Karpas-422 (cell line): ENCODE measurements around the gene CTTNBP2. TPM values are rescaled to one million over a fixed set of nuclear protein-coding genes. Genes with fewer than 3 reads are reported as not detected.

Experiments used
- DNase-seq: peaks from one replicate; pipeline ENCODE4 v3.0.0-alpha.2; 2015
- H2AFZ ChIP-seq: fragments of 200-600 bp; sonication (generic); 2 replicates; pipeline ENCODE4 v1.6.1; 2014; ENCODE audit warnings: antibody characterized with exemption, low read length, mixed read lengths
- H3K27ac ChIP-seq: fragments of 200-600 bp; sonication (generic); 2 replicates; pipeline ENCODE4 v1.5.1; 2014; ENCODE audit warnings: mild to moderate bottlenecking, low read length, moderate library complexity
- H3K27me3 ChIP-seq: fragments of 200-600 bp; sonication (generic); 2 replicates; pipeline ENCODE4 v1.6.1; 2014; ENCODE audit warnings: low read length, mixed read lengths
- H3K36me3 ChIP-seq: fragments of 200-600 bp; sonication (generic); 2 replicates; pipeline ENCODE4 v1.6.1; 2014; ENCODE audit warnings: low read length, mixed read lengths; ENCODE audit not compliant: insufficient read depth
- H3K4me1 ChIP-seq: fragments of 200-600 bp; sonication (generic); 2 replicates; pipeline ENCODE4 v1.6.1; 2014; ENCODE audit warnings: mild to moderate bottlenecking, low read length, mixed read lengths
- H3K4me2 ChIP-seq: fragments of 200-600 bp; sonication (generic); 2 replicates; pipeline ENCODE4 v1.6.1; 2014; ENCODE audit warnings: low read length, low read depth, mild to moderate bottlenecking; ENCODE audit not compliant: poor library complexity, severe bottlenecking
- H3K4me3 ChIP-seq: fragments of 200-600 bp; sonication (generic); 2 replicates; pipeline ENCODE4 v1.5.1; 2014; ENCODE audit warnings: mild to moderate bottlenecking, antibody characterized with exemption, low read length, mixed read lengths
- H3K79me2 ChIP-seq: fragments of 200-600 bp; sonication (generic); 2 replicates; pipeline ENCODE4 v1.6.1; 2014; ENCODE audit warnings: mild to moderate bottlenecking, low read length, mixed read lengths
- H3K9ac ChIP-seq: fragments of 200-600 bp; sonication (generic); 2 replicates; pipeline ENCODE4 v1.6.0; 2014; ENCODE audit warnings: low read length
- H3K9me2 ChIP-seq: fragments of 200-600 bp; sonication (generic), shearing (Covaris generic); replicated peaks from 2 replicates; pipeline ENCODE4 v1.6.0; 2014; ENCODE audit warnings: mild to moderate bottlenecking, low read length, moderate library complexity; ENCODE audit not compliant: insufficient read depth
- H3K9me3 ChIP-seq: fragments of 300-700, 200-600 bp; sonication (generic); 2 replicates; pipeline ENCODE4 v1.6.1; 2014; ENCODE audit warnings: low read length, mixed read lengths
- H4K20me1 ChIP-seq: fragments of 200-600 bp; sonication (generic); 2 replicates; pipeline ENCODE4 v1.6.1; 2014; ENCODE audit warnings: mild to moderate bottlenecking, antibody characterized with exemption, low read length, low read depth; ENCODE audit not compliant: insufficient read depth
- total RNA-seq: library from RNA; depleted of rRNA; stranded (reverse); fragments of >200 nt; shearing (Covaris generic); gene quantifications from 2 replicates; pipeline ENCODE4 v1.2.3, GENCODE V29; 2014; ENCODE audit warnings: low replicate concordance

Gene CTTNBP2
- total RNA-seq, 1 experiment from 2014 or later: not detected

DNA sequence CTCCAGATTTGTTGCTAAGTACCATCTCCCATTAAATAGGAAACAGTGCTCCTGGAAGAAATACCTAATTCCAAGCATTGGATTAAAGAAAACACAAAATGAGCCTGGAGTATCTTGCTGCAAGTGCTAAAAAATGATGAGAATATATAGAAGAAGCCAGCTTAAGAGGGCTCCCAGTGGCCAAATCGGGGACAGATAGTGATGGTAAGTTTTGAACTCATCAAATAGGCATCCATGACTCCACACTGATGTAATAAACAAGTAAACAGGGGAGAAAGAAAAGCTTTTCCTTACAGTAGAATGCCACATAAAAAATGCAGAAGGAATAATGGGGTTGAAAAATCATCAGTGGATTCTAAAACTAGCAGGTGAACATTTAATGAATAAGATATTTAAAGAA is 72.4 kb downstream of the CTTNBP2 start:
- Histone ChIP-seq H3K36me3 (no peaks in the 10 kb centered on the region), H2AFZ (no peak overlapping the region), H3K79me2 (no peaks in the 10 kb centered on the region), H3K4me2 (no peak overlapping the region), H3K9me2 (no peaks in the 10 kb centered on the region), H4K20me1 (no peaks in the 10 kb centered on the region), H3K9ac (no peak overlapping the region), H3K27ac (no peak overlapping the region), H3K4me1 (no peaks in the 10 kb centered on the region), H3K9me3 (no peaks in the 10 kb centered on the region), H3K4me3 (no peak overlapping the region), H3K27me3 (no peaks in the 10 kb centered on the region)
- no peak for DNase-seq

DNA sequence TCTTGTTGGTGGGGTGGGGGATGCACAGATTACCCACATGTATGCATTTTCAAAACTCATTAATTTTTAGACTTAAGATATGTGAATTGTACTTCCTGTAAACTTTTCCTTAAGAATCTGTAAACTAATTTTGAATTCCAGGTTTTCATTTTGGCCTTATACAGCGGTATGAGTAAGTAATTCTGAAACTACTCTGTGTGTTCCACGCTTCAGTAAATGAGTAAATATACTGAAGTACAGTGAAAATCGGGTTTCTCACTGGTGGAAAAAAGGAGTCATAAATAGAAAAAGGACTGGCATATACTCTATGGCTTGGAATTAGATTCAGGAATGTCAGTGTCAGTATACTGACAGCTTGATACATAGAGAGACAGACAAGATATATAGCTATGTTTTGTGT is 72.8 kb downstream of the CTTNBP2 start:
- H3K9me3 ChIP-seq: no peaks in the 10 kb centered on the region
- H3K27ac ChIP-seq: no peak overlapping the region
- no peak overlapping the region for H3K4me3 ChIP-seq
- H3K79me2 ChIP-seq: no peaks in the 10 kb centered on the region
- H3K4me1 ChIP-seq: no peaks in the 10 kb centered on the region
- H3K27me3 ChIP-seq: no peaks in the 10 kb centered on the region
- no peak overlapping the region for H3K4me2 ChIP-seq
- DNase-seq: no peak
- no peaks in the 10 kb centered on the region for H3K9me2 ChIP-seq
- H2AFZ ChIP-seq: no peak overlapping the region
- no peak overlapping the region for H3K9ac ChIP-seq
- no peaks in the 10 kb centered on the region for H3K36me3 ChIP-seq
- H4K20me1 ChIP-seq: no peaks in the 10 kb centered on the region

DNA sequence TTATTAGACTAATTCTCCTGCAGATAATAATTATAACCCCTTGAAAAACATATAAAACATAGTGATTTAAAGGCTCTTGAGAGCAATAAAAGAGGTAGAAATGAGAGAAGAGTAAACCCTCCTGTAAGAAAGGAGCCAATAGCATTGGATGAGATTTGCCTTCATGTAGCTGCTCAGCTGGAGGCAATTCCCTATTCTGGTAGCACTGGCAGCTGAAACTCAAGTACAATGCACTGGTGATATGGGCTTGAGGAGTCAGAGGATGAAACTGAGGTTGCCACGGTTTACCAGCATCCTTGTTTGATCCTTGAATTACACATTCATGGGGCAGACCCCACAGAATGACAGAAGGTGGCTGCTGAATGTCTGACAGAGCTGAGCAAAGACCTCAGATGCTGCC is 76.4 kb downstream of the CTTNBP2 start:
- Histone ChIP-seq H3K4me2 (no peak overlapping the region), H3K9me2 (no peaks in the 10 kb centered on the region), H3K27me3 (no peaks in the 10 kb centered on the region), H4K20me1 (no peaks in the 10 kb centered on the region), H3K79me2 (no peaks in the 10 kb centered on the region), H3K4me3 (no peak overlapping the region), H2AFZ (no peak overlapping the region), H3K4me1 (no peaks in the 10 kb centered on the region), H3K27ac (no peak overlapping the region), H3K9me3 (no peaks in the 10 kb centered on the region), H3K9ac (no peak overlapping the region), H3K36me3 (no peaks in the 10 kb centered on the region)
- DNase-seq: no peak

- no peaks in the 10 kb centered on the region for H3K27me3 ChIP-seq
- H3K4me1 ChIP-seq: no peaks in the 10 kb centered on the region
- H2AFZ ChIP-seq: no peak overlapping the region
Measured at GRCh38 chr7:117793976-117794375, 79.3 kb downstream of the CTTNBP2 start.

GRCh38 chr7:117793521-117793920 is 79.7 kb downstream of the CTTNBP2 start:
- Histone ChIP-seq H3K9me3 (no peaks in the 10 kb centered on the region), H3K4me3 (no peak overlapping the region), H3K27me3 (no peaks in the 10 kb centered on the region), H3K9me2 (no peaks in the 10 kb centered on the region), H3K36me3 (no peaks in the 10 kb centered on the region), H3K27ac (no peak overlapping the region), H2AFZ (no peak overlapping the region), H3K79me2 (no peaks in the 10 kb centered on the region), H3K9ac (no peak overlapping the region), H3K4me1 (no peaks in the 10 kb centered on the region), H3K4me2 (no peak overlapping the region), H4K20me1 (no peaks in the 10 kb centered on the region)
- DNase-seq: no peak

More at GRCh38 chr7:117793976-117794375, 79.3 kb downstream of the CTTNBP2 start:
- no peaks in the 10 kb centered on the region for H3K9me2 ChIP-seq
- H3K79me2 ChIP-seq: no peaks in the 10 kb centered on the region
- no peak overlapping the region for H3K4me2 ChIP-seq
- H3K27ac ChIP-seq: no peak overlapping the region
- no peak overlapping the region for H3K9ac ChIP-seq
- H3K4me3 ChIP-seq: no peak overlapping the region
- H4K20me1 ChIP-seq: no peaks in the 10 kb centered on the region
- DNase-seq: no peak
- H3K9me3 ChIP-seq: no peaks in the 10 kb centered on the region
- H3K36me3 ChIP-seq: no peaks in the 10 kb centered on the region

GRCh38 chr7:117791877-117792780 is 81.1 kb downstream of the CTTNBP2 start:
- Histone ChIP-seq H3K27ac (no peak overlapping the region), H2AFZ (no peak overlapping the region), H3K4me1 (no peaks in the 10 kb centered on the region), H3K4me2 (no peak overlapping the region), H3K27me3 (no peaks in the 10 kb centered on the region), H4K20me1 (no peaks in the 10 kb centered on the region), H3K9ac (no peak overlapping the region), H3K9me3 (no peaks in the 10 kb centered on the region), H3K79me2 (no peaks in the 10 kb centered on the region), H3K4me3 (no peak overlapping the region), H3K36me3 (no peaks in the 10 kb centered on the region), H3K9me2 (no peaks in the 10 kb centered on the region)
- DNase-seq: no peak

DNA sequence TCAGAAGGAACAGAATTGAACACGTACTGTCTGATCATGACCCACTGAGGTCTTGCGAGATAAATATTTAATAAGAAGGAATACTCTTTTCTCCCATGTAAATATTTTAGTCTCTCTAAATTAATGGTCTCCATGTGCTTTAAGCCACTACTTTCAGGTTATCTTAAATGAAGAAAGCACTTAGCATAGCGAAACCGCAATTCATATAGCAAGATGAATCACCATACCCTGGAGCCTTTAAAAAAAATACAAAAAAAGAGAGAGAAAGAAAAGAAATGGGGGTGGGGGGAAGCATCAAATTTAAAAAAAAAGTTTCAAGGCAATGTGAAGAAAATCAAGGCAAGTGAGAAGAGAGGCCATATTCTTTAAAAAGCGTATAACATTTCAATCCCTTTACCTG is 82.5 kb downstream of the CTTNBP2 start:
- H3K27me3 ChIP-seq: no peaks in the 10 kb centered on the region
- H3K9me3 ChIP-seq: no peaks in the 10 kb centered on the region
- no peak overlapping the region for H2AFZ ChIP-seq
- H3K4me1 ChIP-seq: no peaks in the 10 kb centered on the region
- no peak overlapping the region for H3K9ac ChIP-seq
- no peak overlapping the region for H3K4me2 ChIP-seq
- no peaks in the 10 kb centered on the region for H4K20me1 ChIP-seq
- DNase-seq: no peak
- H3K27ac ChIP-seq: no peak overlapping the region
- no peaks in the 10 kb centered on the region for H3K79me2 ChIP-seq
- H3K36me3 ChIP-seq: no peaks in the 10 kb centered on the region
- no peak overlapping the region for H3K4me3 ChIP-seq
- no peaks in the 10 kb centered on the region for H3K9me2 ChIP-seq

- no peaks in the 10 kb centered on the region for H3K27me3 ChIP-seq
- H3K27ac ChIP-seq: no peak overlapping the region
- no peak overlapping the region for H3K4me3 ChIP-seq
- H3K4me1 ChIP-seq: no peaks in the 10 kb centered on the region
- H3K79me2 ChIP-seq: no peaks in the 10 kb centered on the region
- no peaks in the 10 kb centered on the region for H3K9me3 ChIP-seq
- no peaks in the 10 kb centered on the region for H3K36me3 ChIP-seq
- H4K20me1 ChIP-seq: no peaks in the 10 kb centered on the region
- DNase-seq: no peak
- H3K4me2 ChIP-seq: no peak overlapping the region
- no peaks in the 10 kb centered on the region for H3K9me2 ChIP-seq
- no peak overlapping the region for H3K9ac ChIP-seq
- no peak overlapping the region for H2AFZ ChIP-seq
Measured at GRCh38 chr7:117790251-117790650, 83.0 kb downstream of the CTTNBP2 start.
